Endothelial cell of umbilical vein (primary cell): ENCODE measurements around the gene ENPEP. TPM values are rescaled to one million over a fixed set of nuclear protein-coding genes. Genes with fewer than 3 reads are reported as not detected.

Experiments used
- BruUV-seq: library from RNA; stranded (reverse); fragments of 400-500 nt; replicated peaks from 2 replicates; lab custom pipeline; 2021; lab: Mats Ljungman, UMichigan
- CTCF ChIA-PET: fragments of 300-600, 350-600 bp; sonication (Branson Sonifier 250); formaldehyde crosslinking; loops from one replicate; lab custom pipeline; 2021; ENCODE audit warnings: antibody characterized with exemption, inconsistent platforms; lab: Charles Lee
- POLR2A ChIA-PET: fragments of 300-600, 350-600 bp; sonication (Branson Sonifier 250); formaldehyde crosslinking; loops from one replicate; lab custom pipeline; 2021; ENCODE audit warnings: antibody characterized with exemption, inconsistent platforms; lab: Charles Lee
- DNase-seq: peaks from one replicate; pipeline ENCODE4 v3.0.0-alpha.2; 2011; ENCODE audit warnings: low read depth, low spot score
- FAIRE-seq: peaks from 2 replicates; lab custom pipeline; 2011; peaks lifted over from hg19 to GRCh38; lab: Jason Lieb, UNC
- H2AFZ ChIP-seq: 2 replicates; pipeline ENCODE4 v1.6.0; 2012; ENCODE audit warnings: low read depth, low read length, control low read depth, inconsistent platforms
- H3K27ac ChIP-seq: 2 replicates; pipeline ENCODE4 v1.5.1; 2011; ENCODE audit warnings: low read depth, mild to moderate bottlenecking, control low read depth, low read length, moderate library complexity; ENCODE audit not compliant: insufficient read depth
- H3K27me3 ChIP-seq, 2 experiments: 2 replicates each; pipeline versions ENCODE4 v1.6.0 to v1.6.1; 2011; ENCODE audit warnings: low read length in 2 of 2, mixed read lengths in 1 of 2; ENCODE audit not compliant: control insufficient read depth in 2 of 2, insufficient read depth in 2 of 2
- H3K36me3 ChIP-seq, 2 experiments: 2 replicates in 1 of 2; 3 replicates in 1 of 2; pipeline ENCODE4 v1.5.1; 2011; ENCODE audit warnings: low read length in 2 of 2, mild to moderate bottlenecking in 1 of 2, moderate library complexity in 1 of 2; ENCODE audit not compliant: control insufficient read depth in 2 of 2, insufficient read depth in 2 of 2; ENCODE audit errors: extremely low read depth in 1 of 2
- H3K4me1 ChIP-seq: 3 replicates; pipeline ENCODE4 v1.5.1; 2011; ENCODE audit warnings: mild to moderate bottlenecking, low read length; ENCODE audit not compliant: control insufficient read depth, insufficient read depth; ENCODE audit errors: extremely low read depth
- H3K4me2 ChIP-seq: 2 replicates; pipeline ENCODE4 v1.6.1; 2011; ENCODE audit warnings: low read length, control low read depth, mixed read lengths; ENCODE audit not compliant: insufficient read depth
- H3K4me3 ChIP-seq, 3 experiments: fragments of 200-600 bp in 1 of 3; sonication (generic), shearing (Covaris generic) in 1 of 3; replicated peaks in 1 of 3; 2 replicates each; pipeline ENCODE4 v1.5.1; 2011 to 2016; ENCODE audit warnings: control low read depth in 3 of 3, low read length in 3 of 3, mild to moderate bottlenecking in 2 of 3, inconsistent platforms in 1 of 3, low read depth in 1 of 3, moderate library complexity in 1 of 3; ENCODE audit not compliant: insufficient read depth in 1 of 3
- H3K79me2 ChIP-seq: 2 replicates; pipeline ENCODE4 v1.6.0; 2012; ENCODE audit warnings: low read length, inconsistent platforms; ENCODE audit not compliant: control insufficient read depth, insufficient read depth
- H3K9ac ChIP-seq: replicated peaks from 2 replicates; pipeline ENCODE3; 2011; ENCODE audit warnings: low read length, control low read depth; ENCODE audit not compliant: insufficient read depth; ENCODE audit errors: extremely low read depth
- H3K9me1 ChIP-seq: replicated peaks from 3 replicates; pipeline ENCODE4 v1.6.0; 2011; ENCODE audit warnings: mild to moderate bottlenecking, low read length; ENCODE audit not compliant: control insufficient read depth, insufficient read depth; ENCODE audit errors: extremely low read depth
- H3K9me3 ChIP-seq: replicated peaks from 2 replicates; pipeline ENCODE4 v1.5.1; 2012; ENCODE audit warnings: low read length, inconsistent platforms; ENCODE audit not compliant: control insufficient read depth, insufficient read depth
- H4K20me1 ChIP-seq: replicated peaks from 2 replicates; pipeline ENCODE3; 2011; ENCODE audit warnings: mild to moderate bottlenecking, low read length; ENCODE audit not compliant: control insufficient read depth, insufficient read depth; ENCODE audit errors: extremely low read depth
- EZH2 ChIP-seq: IDR thresholded peaks from 2 replicates; pipeline ENCODE4 v1.6.1; 2012; ENCODE audit warnings: borderline replicate concordance, low read depth, mild to moderate bottlenecking, moderate library complexity, low read length, inconsistent platforms; ENCODE audit not compliant: severe bottlenecking
- FOS ChIP-seq: IDR thresholded peaks from 2 replicates; pipeline ENCODE4 v1.6.1; 2011; ENCODE audit warnings: mild to moderate bottlenecking, low read length, moderate library complexity, borderline replicate concordance; ENCODE audit not compliant: insufficient read depth
- GATA2 ChIP-seq: IDR thresholded peaks from 2 replicates; pipeline ENCODE4 v1.7.0; 2011; ENCODE audit warnings: low read depth, mild to moderate bottlenecking, moderate library complexity, mixed read lengths, low read length; ENCODE audit not compliant: insufficient read length, insufficient read depth
- JUN ChIP-seq: IDR thresholded peaks from 2 replicates; pipeline ENCODE4 v1.6.1; 2011; ENCODE audit warnings: borderline replicate concordance, low read depth; ENCODE audit not compliant: insufficient read length, insufficient read depth
- MAX ChIP-seq: IDR thresholded peaks from 2 replicates; pipeline ENCODE4 v1.6.1; 2011; ENCODE audit not compliant: insufficient read depth, insufficient read length
- MYC ChIP-seq: IDR thresholded peaks from one replicate; pipeline ENCODE4 v1.6.1; 2011; ENCODE audit warnings: mild to moderate bottlenecking, low read depth, low read length
- POLR2A ChIP-seq: IDR thresholded peaks from 2 replicates; pipeline ENCODE4 v1.6.1; 2012; ENCODE audit warnings: low read depth, mild to moderate bottlenecking, control low read depth, low read length
- POLR2AphosphoS5 ChIP-seq: IDR thresholded peaks from 2 replicates; pipeline ENCODE4 v1.6.1; 2012; ENCODE audit warnings: low read depth, mild to moderate bottlenecking, control low read depth, low read length, moderate library complexity; ENCODE audit not compliant: insufficient read depth
- dilution Hi-C: fragments of 300-500 bp; cut with MboI; formaldehyde crosslinking; loops from one replicate; pipeline ENCODE4 v1.15.0; 2019; ENCODE audit warnings: low sequenced_read_pairs; ENCODE audit not compliant: extremely low pct_ligation_motif_present
- intact Hi-C: fragments of 100-400 bp; cut with micrococcal nuclease; formaldehyde crosslinking; loops from one replicate; pipeline ENCODE4 v1.10.0; 2022
- polyA plus RNA-seq, 4 experiments: library from polyadenylated mRNA; depleted of rRNA in 3 of 4; stranded (reverse) in 3 of 4; unstranded in 1 of 4; fragments of >200 nt; gene quantifications; 2 replicates each; pipeline versions ENCODE4 v1.2.1 to v1.2.3, GENCODE V29; 2011 to 2012; ENCODE audit warnings: missing spikeins in 1 of 4
- total RNA-seq: library from RNA; stranded (reverse); gene quantifications from 2 replicates; pipeline ENCODE4 v1.2.3, GENCODE V29; 2021
- TF ChIP-seq, protein P1 (sequence below), 2 donors: IDR thresholded peaks; 1 replicate in 1 of 2; 2 replicates in 1 of 2; pipeline ENCODE4 v1.5.1; 2011; ENCODE audit warnings: low read length in 2 of 2, mild to moderate bottlenecking in 2 of 2, moderate library complexity in 2 of 2, control low read depth in 1 of 2, inconsistent platforms in 1 of 2, low read depth in 1 of 2; ENCODE audit not compliant: insufficient read depth in 1 of 2; ENCODE audit errors: extremely low read depth in 1 of 2

The ENPEP gene
- total and polyA plus RNA-seq, 2 donors (not counting 3 experiments of a cell fraction or from before 2014, with no cell fraction given), result not detected

DNA sequence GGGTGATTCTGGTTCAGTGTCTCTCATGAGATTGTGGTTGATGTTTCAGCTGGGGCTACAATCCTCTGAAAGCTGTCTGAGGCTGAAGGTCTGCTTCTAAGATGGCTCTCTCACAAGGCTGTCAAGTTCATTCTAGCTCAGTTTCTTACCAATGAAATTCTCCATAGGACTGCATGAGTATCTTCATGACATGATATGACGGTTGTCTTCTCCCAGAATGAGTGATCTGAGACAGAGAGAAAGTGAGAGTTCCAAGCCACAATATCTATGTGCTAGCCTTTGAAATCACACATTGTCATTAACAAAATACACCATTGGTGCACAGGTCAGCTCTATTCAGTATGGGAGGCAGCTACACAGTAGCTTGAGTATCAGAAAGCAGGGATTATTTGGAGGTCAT lies 119.6 kb downstream of the ENPEP start:
- Histone ChIP-seq H3K4me3 (no peak overlapping the region), H4K20me1 (no peaks in the 10 kb centered on the region), H3K9me3 (no peaks in the 10 kb centered on the region), H3K36me3 (no peaks in the 10 kb centered on the region), H3K9ac (no peak overlapping the region), H3K27ac (no peak overlapping the region), H3K9me1 (no peaks in the 10 kb centered on the region), H3K27me3 (peaks cover 2 to 22% of the 10 kb centered on the region in 2 experiments), H2AFZ (no peak overlapping the region), H3K4me2 (no peak overlapping the region), H3K79me2 (no peaks in the 10 kb centered on the region), H3K4me1 (no peaks in the 10 kb centered on the region)
- no TSS peak for BruUV-seq
- TF ChIP-seq EZH2 (no peak), MAX (no peak), POLR2AphosphoS5 (no peak), MYC (no peak), POLR2A (no peak), GATA2 (no peak), JUN (no peak), FOS (no peak)
- TF ChIP-seq, protein P1, sequence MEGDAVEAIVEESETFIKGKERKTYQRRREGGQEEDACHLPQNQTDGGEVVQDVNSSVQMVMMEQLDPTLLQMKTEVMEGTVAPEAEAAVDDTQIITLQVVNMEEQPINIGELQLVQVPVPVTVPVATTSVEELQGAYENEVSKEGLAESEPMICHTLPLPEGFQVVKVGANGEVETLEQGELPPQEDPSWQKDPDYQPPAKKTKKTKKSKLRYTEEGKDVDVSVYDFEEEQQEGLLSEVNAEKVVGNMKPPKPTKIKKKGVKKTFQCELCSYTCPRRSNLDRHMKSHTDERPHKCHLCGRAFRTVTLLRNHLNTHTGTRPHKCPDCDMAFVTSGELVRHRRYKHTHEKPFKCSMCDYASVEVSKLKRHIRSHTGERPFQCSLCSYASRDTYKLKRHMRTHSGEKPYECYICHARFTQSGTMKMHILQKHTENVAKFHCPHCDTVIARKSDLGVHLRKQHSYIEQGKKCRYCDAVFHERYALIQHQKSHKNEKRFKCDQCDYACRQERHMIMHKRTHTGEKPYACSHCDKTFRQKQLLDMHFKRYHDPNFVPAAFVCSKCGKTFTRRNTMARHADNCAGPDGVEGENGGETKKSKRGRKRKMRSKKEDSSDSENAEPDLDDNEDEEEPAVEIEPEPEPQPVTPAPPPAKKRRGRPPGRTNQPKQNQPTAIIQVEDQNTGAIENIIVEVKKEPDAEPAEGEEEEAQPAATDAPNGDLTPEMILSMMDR (IDR thresholded peaks at IDR 0.05; ENCODE audit: extremely low read depth in 1 of 2, insufficient read depth in 1 of 2, low read depth in 1 of 2, low read length in 2 of 2), result no peak
- FAIRE-seq (no peak), DNase-seq (no peak)
- POLR2A ChIA-PET, result no interaction called here
- dilution Hi-C loops (no loop called here), intact Hi-C loops (no loop called here)
- CTCF ChIA-PET, result no interaction called here
